ENCODE measurements around the gene LRP2.
A peak's percentile ranks its signal among the peaks of the same experiment; 100 is the strongest.

Gene LRP2

DNA sequence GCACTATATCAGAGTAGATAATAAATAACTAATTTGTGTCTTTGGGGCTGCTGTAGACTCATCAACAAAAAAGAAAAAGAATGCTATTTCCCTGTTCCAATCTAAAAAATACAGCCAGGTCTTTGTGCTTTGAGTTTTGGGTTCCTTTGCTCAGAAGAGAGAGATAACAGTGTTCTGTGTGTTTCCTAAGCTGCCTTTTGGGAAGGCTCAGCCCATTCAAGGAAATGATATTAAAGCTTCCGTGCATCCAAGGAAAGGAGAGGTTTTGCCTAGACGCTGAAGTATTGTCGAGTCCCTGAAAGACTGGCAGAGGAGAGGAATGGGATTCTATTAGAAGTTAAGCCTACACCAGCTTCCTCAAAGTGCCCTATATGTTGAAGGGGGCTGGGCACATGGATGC is 25.8 kb upstream of the LRP2 start:
- DNase-seq (ENCODE audit: low read depth) = no peak
- H3K4me3 ChIP-seq (ENCODE audit: low read depth, low read length) = no peak overlapping the region
- TF ChIP-seq, protein P1, sequence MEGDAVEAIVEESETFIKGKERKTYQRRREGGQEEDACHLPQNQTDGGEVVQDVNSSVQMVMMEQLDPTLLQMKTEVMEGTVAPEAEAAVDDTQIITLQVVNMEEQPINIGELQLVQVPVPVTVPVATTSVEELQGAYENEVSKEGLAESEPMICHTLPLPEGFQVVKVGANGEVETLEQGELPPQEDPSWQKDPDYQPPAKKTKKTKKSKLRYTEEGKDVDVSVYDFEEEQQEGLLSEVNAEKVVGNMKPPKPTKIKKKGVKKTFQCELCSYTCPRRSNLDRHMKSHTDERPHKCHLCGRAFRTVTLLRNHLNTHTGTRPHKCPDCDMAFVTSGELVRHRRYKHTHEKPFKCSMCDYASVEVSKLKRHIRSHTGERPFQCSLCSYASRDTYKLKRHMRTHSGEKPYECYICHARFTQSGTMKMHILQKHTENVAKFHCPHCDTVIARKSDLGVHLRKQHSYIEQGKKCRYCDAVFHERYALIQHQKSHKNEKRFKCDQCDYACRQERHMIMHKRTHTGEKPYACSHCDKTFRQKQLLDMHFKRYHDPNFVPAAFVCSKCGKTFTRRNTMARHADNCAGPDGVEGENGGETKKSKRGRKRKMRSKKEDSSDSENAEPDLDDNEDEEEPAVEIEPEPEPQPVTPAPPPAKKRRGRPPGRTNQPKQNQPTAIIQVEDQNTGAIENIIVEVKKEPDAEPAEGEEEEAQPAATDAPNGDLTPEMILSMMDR (IDR thresholded peaks at IDR 0.05; ENCODE audit: insufficient read depth, low read depth, low read length, missing control alignments) = no peak

DNA sequence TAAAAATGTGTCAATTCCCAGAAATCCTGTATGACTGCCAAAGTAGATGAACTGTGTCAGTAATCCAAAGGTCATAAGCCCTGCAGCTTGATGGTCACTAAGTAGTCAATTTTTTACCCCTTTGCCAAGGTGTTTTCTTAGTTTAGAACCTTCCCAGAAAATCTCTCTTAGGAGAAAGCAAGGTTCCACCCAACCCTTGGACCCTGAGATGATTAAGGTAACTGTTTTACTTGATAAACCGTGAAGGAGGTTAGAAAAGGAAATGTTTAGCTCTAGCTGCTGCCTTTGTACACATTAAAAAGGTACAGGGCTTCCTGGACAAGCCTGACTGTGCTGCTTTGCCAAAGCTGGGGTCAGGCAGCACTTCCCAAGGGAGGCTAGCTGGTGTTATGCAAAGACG is 24.4 kb upstream of the LRP2 start:
- TF ChIP-seq, protein P1 (IDR thresholded peaks at IDR 0.05; ENCODE audit: insufficient read depth, low read depth, low read length, missing control alignments) = no peak
- no peak for DNase-seq (ENCODE audit: low read depth)
- H3K4me3 ChIP-seq (ENCODE audit: low read depth, low read length) = no peak overlapping the region

DNA sequence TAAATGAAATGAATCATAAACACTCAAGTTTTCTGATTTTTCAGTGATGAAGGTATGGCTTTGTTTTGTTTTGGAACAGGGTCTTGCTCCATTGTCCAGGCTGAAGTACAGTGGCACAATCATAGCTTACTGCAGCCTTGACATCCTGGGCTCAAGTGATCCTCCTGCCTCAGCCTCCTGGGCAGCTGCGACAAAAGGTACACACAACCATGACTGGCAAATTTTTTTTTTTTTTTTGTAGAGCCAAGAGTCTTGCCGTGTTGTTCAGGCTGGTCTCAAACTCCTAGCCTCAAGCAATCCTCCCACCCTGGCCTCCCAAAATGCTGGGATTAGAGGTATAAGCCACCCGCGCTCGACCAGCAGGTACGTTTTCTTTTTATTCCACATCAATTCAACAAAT is 22.5 kb upstream of the LRP2 start:
- H3K4me3 ChIP-seq (ENCODE audit: low read depth, low read length) = no peak overlapping the region
- no peak for DNase-seq (ENCODE audit: low read depth)
- TF ChIP-seq, protein P1 (IDR thresholded peaks at IDR 0.05; ENCODE audit: insufficient read depth, low read depth, low read length, missing control alignments) = no peak

DNA sequence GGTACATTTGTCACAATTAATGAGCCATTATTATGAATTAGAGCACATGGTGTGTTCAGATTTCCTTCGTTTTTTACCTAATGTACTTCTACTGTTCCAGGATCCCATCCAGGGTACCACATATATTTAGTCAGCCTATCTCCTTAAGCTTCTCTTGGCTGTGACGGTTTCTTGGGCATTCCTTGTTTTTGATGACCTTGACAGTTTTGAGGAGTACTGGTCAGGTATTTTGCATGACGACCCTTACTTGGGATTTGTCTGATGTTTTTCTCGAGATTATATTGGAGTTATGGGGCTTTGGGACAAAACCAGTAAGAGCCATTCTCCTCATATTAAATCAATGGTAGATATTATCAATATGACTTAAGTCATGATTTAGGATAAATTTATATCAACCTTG is 10.2 kb upstream of the LRP2 start:
- no peak for DNase-seq (ENCODE audit: low read depth)
- TF ChIP-seq, protein P1 (IDR thresholded peaks at IDR 0.05; ENCODE audit: insufficient read depth, low read depth, low read length, missing control alignments) = no peak
- H3K4me3 ChIP-seq (ENCODE audit: low read depth, low read length) = no peak overlapping the region

DNA sequence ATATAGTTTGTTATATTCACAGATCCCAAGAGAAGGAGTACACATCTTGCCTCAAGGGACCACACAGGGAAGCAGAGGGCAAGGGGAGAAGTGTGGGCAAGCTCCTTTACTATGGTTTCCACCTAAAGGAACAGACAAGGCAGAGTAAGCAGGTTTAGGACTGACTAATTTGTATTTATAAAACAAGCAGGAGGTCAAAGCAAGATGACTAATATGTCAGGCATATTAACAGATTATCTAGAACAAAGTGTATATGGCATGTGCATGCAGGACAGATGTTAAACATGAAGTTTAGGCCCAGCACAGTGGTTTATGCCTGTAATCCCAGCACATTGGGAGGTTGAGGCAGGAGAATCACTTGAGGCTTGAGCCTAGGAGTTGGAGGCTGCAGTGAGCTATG is 3.7 kb upstream of the LRP2 start:
- no peak for DNase-seq (ENCODE audit: low read depth)
- TF ChIP-seq, protein P1 (IDR thresholded peaks at IDR 0.05; ENCODE audit: insufficient read depth, low read depth, low read length, missing control alignments) = no peak
- H3K4me3 ChIP-seq (ENCODE audit: low read depth, low read length) = no peak overlapping the region

DNA sequence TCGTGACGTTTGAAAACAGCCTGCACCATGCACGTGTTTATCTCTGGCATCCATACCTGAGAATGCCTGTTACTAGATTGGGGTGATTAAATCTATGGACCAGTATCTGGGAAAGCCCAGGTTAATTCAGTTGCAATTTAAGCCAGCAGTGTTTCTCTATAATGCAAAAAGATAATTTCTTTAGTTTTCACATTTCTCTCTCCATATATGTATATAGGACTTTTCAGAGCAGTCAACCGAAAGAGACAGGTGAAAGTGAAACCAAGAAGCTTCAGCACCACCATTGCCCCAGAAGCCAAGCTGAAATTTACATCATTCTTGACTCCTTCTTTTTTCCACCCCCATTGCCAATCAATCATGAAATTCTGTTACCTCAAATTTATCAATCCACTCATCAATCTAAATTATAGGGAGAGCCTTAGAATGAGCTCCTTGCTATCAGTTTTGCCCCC is 2.7 kb upstream of the LRP2 start:
- peak overlapping the region; percentile 55 for H3K4me3 ChIP-seq (ENCODE audit: low read depth, low read length)
- peak; percentile 43 for DNase-seq (ENCODE audit: low read depth)
- TF ChIP-seq, protein P1 (IDR thresholded peaks at IDR 0.05; ENCODE audit: insufficient read depth, low read depth, low read length, missing control alignments) = no peak

DNA sequence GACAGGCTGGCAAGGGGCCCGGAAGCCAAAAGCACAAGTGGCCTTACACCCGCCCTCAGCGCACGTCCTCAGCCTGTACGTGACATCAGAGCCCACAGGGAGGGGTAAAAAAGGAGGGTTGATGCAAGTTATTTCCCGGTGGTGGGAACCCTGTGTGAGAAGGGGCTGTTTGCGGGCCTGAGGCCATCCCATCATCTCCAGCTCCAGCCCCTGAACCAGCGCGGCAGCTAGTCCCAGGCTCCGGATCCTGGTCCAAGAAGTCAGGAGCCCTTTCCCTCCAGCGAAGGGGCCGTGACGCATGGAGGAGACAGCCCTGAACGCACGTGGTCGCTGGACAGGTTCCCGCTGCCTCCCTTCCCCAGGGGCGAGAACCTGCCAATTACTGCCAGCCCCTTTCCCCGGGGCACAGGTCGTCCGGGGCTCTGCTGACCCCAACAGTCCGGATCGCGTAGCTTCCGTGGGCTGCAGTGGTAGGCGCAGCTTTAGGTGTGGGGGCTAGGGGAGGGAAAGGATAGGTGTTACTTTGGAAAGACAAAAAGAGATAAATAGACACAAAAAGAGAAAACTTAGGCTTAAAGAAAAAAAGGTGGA is 1.3 kb upstream of the LRP2 start:
- peak overlapping the region; percentile 55 for H3K4me3 ChIP-seq (ENCODE audit: low read depth, low read length)
- peak; percentile 44 for DNase-seq (ENCODE audit: low read depth)
- TF ChIP-seq, protein P1 (IDR thresholded peaks at IDR 0.05; ENCODE audit: insufficient read depth, low read depth, low read length, missing control alignments) = no peak
